Neural cell (in vitro differentiated cells): ENCODE measurements around the gene PRDM2. TPM values are rescaled to one million over a fixed set of nuclear protein-coding genes. Genes with fewer than 3 reads are reported as not detected.

Experiments
- H2AFZ ChIP-seq: fragments of 200-600, 300-800 bp; sonication (generic), shearing (Covaris generic); 2 replicates; pipeline ENCODE4 v1.6.0; 2014; ENCODE audit warnings: low read depth, mild to moderate bottlenecking, antibody characterized with exemption, low read length, moderate library complexity
- H3F3A ChIP-seq: fragments of 200-600 bp; shearing (Covaris generic); 2 replicates; pipeline ENCODE4 v1.6.1; 2016; ENCODE audit warnings: mild to moderate bottlenecking, moderate library complexity, mixed read lengths, antibody characterized with exemption, low read length; ENCODE audit not compliant: insufficient read depth, poor library complexity, severe bottlenecking
- H3K27ac ChIP-seq: fragments of 200-600, 300-800 bp; sonication (generic), shearing (Covaris generic); 2 replicates; pipeline ENCODE4 v1.5.1; 2014; ENCODE audit warnings: mild to moderate bottlenecking, low read length, moderate library complexity
- H3K27me3 ChIP-seq: fragments of 300-800, 200-600 bp; sonication (generic), shearing (Covaris generic); 2 replicates; pipeline ENCODE4 v1.6.0; 2014; ENCODE audit warnings: mild to moderate bottlenecking, low read depth, low read length, moderate library complexity; ENCODE audit not compliant: insufficient read depth
- H3K36me3 ChIP-seq: fragments of 300-800, 200-600 bp; sonication (generic), shearing (Covaris generic); 2 replicates; pipeline ENCODE4 v1.5.1; 2014; ENCODE audit warnings: mild to moderate bottlenecking, antibody characterized with exemption, low read length, moderate library complexity; ENCODE audit not compliant: insufficient read depth
- H3K4me2 ChIP-seq: fragments of 300-800, 200-600 bp; sonication (generic), shearing (Covaris generic); 2 replicates; pipeline ENCODE4 v1.6.0; 2014; ENCODE audit warnings: mild to moderate bottlenecking, low read length
- H3K4me3 ChIP-seq: fragments of 300-800, 200-600 bp; sonication (generic), shearing (Covaris generic); 2 replicates; pipeline ENCODE4 v1.5.1; 2014; ENCODE audit warnings: mild to moderate bottlenecking, low read length, moderate library complexity
- H3K79me2 ChIP-seq: fragments of 200-600 bp; shearing (Covaris generic); replicated peaks from 2 replicates; pipeline ENCODE4 v1.6.0; 2014; ENCODE audit warnings: mild to moderate bottlenecking, low read length, moderate library complexity; ENCODE audit not compliant: insufficient read depth
- H3K9ac ChIP-seq: fragments of 300-800, 200-600 bp; sonication (generic), shearing (Covaris generic); 2 replicates; pipeline ENCODE4 v1.6.1; 2016; ENCODE audit warnings: mild to moderate bottlenecking, low read length, mixed read lengths
- H3K9me2 ChIP-seq: fragments of 200-600 bp; shearing (Covaris generic); 2 replicates; pipeline ENCODE4 v1.6.1; 2016; ENCODE audit warnings: mild to moderate bottlenecking, low read length, mixed read lengths; ENCODE audit not compliant: insufficient read depth
- H3K9me3 ChIP-seq: fragments of 200-600, 300-800 bp; sonication (generic), shearing (Covaris generic); 2 replicates; pipeline ENCODE4 v1.6.1; 2016; ENCODE audit warnings: mild to moderate bottlenecking, mixed run types, low read length, moderate library complexity, mixed read lengths
- H4K20me1 ChIP-seq: fragments of 200-600 bp; shearing (Covaris generic); 2 replicates; pipeline ENCODE4 v1.6.1; 2016; ENCODE audit warnings: mild to moderate bottlenecking, mixed run types; ENCODE audit not compliant: insufficient read depth
- EP300 ChIP-seq: fragments of 450-650 bp; conservative IDR thresholded peaks from 2 replicates; pipeline ENCODE4 v1.6.1; 2014; ENCODE audit warnings: antibody characterized with exemption, mild to moderate bottlenecking, moderate library complexity; ENCODE audit not compliant: poor library complexity, severe bottlenecking
- EZH2 ChIP-seq: fragments of 200-600, 300-800 bp; shearing (Covaris generic), sonication (generic); IDR thresholded peaks from 2 replicates; pipeline ENCODE4 v1.6.1; 2014; ENCODE audit warnings: antibody characterized with exemption, low read length, borderline replicate concordance, mild to moderate bottlenecking; ENCODE audit not compliant: insufficient read depth, poor library complexity, severe bottlenecking
- MXI1 ChIP-seq: fragments of 450-650 bp; conservative IDR thresholded peaks from 2 replicates; pipeline ENCODE4 v1.6.1; 2014; ENCODE audit warnings: antibody characterized with exemption, mild to moderate bottlenecking; ENCODE audit not compliant: poor library complexity, severe bottlenecking
- POLR2AphosphoS5 ChIP-seq: IDR thresholded peaks from 2 replicates; pipeline ENCODE4 v1.6.1; 2012
- RAD21 ChIP-seq: fragments of 450-650 bp; conservative IDR thresholded peaks from 2 replicates; pipeline ENCODE4 v1.6.1; 2014; ENCODE audit warnings: antibody characterized with exemption, mild to moderate bottlenecking, moderate library complexity
- SMC3 ChIP-seq: fragments of 450-650 bp; conservative IDR thresholded peaks from 2 replicates; pipeline ENCODE4 v1.6.1; 2014; ENCODE audit warnings: antibody characterized with exemption, mild to moderate bottlenecking, moderate library complexity; ENCODE audit not compliant: poor library complexity
- TAF1 ChIP-seq: IDR thresholded peaks from 2 replicates; pipeline ENCODE4 v1.6.1; 2012; ENCODE audit warnings: low read depth
- polyA plus RNA-seq: library from polyadenylated mRNA; depleted of rRNA; stranded (reverse); fragments of >200 nt; gene quantifications from 2 replicates; pipeline ENCODE4 v1.2.3, GENCODE V29; 2014
- TF ChIP-seq, protein P1 (sequence below): IDR thresholded peaks from 2 replicates; pipeline ENCODE4 v1.6.1; 2012; ENCODE audit warnings: borderline replicate concordance
- TF ChIP-seq, protein P2 (sequence below): fragments of 450-650 bp; IDR thresholded peaks from 2 replicates; pipeline ENCODE4 v1.5.1; 2014; ENCODE audit warnings: antibody characterized with exemption, mild to moderate bottlenecking, moderate library complexity; ENCODE audit not compliant: poor library complexity, severe bottlenecking

Gene PRDM2
- polyA plus RNA-seq, 1 donor from 2014 or later, result 10.7 TPM

DNA sequence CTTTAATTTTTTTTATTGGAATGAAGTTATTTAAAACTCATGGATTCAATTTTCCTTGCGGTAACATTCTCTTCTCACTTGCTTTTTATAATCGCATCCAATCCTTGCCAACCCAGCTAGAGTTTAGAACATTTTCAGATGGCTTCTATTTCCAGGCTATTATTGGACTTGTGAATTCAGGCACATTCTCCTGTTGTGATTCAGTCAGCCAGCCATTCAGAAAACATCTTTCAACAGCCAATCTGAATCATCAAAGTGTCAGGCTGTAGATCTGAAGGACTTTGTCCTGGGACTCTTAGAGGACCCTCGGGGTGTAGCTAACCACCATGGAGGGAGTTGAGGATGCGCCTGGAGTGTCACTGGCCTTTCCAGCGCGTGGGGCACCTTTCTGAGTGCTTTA is 92.4 kb downstream of the PRDM2 start:
- Histone ChIP-seq H4K20me1 (no peaks in the 10 kb centered on the region), H3K36me3 (no peaks in the 10 kb centered on the region), H3K9me2 (no peaks in the 10 kb centered on the region), H3K27ac (no peak overlapping the region), H3K79me2 (peaks cover 4% of the 10 kb centered on the region), H2AFZ (no peak overlapping the region), H3K9ac (no peak overlapping the region), H3K4me2 (no peak overlapping the region), H3F3A (no peaks in the 10 kb centered on the region), H3K9me3 (no peaks in the 10 kb centered on the region), H3K4me3 (no peak overlapping the region), H3K27me3 (no peaks in the 10 kb centered on the region)
- TF ChIP-seq RAD21 (no peak), EP300 (no peak), TAF1 (no peak), EZH2 (no peak), MXI1 (no peak), SMC3 (no peak), POLR2AphosphoS5 (no peak)
- TF ChIP-seq, protein P1, sequence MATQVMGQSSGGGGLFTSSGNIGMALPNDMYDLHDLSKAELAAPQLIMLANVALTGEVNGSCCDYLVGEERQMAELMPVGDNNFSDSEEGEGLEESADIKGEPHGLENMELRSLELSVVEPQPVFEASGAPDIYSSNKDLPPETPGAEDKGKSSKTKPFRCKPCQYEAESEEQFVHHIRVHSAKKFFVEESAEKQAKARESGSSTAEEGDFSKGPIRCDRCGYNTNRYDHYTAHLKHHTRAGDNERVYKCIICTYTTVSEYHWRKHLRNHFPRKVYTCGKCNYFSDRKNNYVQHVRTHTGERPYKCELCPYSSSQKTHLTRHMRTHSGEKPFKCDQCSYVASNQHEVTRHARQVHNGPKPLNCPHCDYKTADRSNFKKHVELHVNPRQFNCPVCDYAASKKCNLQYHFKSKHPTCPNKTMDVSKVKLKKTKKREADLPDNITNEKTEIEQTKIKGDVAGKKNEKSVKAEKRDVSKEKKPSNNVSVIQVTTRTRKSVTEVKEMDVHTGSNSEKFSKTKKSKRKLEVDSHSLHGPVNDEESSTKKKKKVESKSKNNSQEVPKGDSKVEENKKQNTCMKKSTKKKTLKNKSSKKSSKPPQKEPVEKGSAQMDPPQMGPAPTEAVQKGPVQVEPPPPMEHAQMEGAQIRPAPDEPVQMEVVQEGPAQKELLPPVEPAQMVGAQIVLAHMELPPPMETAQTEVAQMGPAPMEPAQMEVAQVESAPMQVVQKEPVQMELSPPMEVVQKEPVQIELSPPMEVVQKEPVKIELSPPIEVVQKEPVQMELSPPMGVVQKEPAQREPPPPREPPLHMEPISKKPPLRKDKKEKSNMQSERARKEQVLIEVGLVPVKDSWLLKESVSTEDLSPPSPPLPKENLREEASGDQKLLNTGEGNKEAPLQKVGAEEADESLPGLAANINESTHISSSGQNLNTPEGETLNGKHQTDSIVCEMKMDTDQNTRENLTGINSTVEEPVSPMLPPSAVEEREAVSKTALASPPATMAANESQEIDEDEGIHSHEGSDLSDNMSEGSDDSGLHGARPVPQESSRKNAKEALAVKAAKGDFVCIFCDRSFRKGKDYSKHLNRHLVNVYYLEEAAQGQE, result no peak
- TF ChIP-seq, protein P2, sequence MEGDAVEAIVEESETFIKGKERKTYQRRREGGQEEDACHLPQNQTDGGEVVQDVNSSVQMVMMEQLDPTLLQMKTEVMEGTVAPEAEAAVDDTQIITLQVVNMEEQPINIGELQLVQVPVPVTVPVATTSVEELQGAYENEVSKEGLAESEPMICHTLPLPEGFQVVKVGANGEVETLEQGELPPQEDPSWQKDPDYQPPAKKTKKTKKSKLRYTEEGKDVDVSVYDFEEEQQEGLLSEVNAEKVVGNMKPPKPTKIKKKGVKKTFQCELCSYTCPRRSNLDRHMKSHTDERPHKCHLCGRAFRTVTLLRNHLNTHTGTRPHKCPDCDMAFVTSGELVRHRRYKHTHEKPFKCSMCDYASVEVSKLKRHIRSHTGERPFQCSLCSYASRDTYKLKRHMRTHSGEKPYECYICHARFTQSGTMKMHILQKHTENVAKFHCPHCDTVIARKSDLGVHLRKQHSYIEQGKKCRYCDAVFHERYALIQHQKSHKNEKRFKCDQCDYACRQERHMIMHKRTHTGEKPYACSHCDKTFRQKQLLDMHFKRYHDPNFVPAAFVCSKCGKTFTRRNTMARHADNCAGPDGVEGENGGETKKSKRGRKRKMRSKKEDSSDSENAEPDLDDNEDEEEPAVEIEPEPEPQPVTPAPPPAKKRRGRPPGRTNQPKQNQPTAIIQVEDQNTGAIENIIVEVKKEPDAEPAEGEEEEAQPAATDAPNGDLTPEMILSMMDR, result no peak

GRCh38 chr1:13793088-13793730 is 93.2 kb downstream of the PRDM2 start:
- H3F3A ChIP-seq, result no peaks in the 10 kb centered on the region
- no peak overlapping the region for H3K4me3 ChIP-seq
- H3K4me2 ChIP-seq, result no peak overlapping the region
- no peak overlapping the region for H3K9ac ChIP-seq
- peaks cover 4% of the 10 kb centered on the region for H3K79me2 ChIP-seq
- no peaks in the 10 kb centered on the region for H3K27me3 ChIP-seq
- H3K9me3 ChIP-seq, result no peaks in the 10 kb centered on the region
- TF ChIP-seq, protein P1, result no peak
- TF ChIP-seq RAD21 (no peak), SMC3 (no peak), EP300 (no peak), MXI1 (no peak), POLR2AphosphoS5 (no peak), TAF1 (no peak), EZH2 (no peak)
- TF ChIP-seq, protein P2, result no peak
- no peaks in the 10 kb centered on the region for H4K20me1 ChIP-seq
- H3K36me3 ChIP-seq, result no peaks in the 10 kb centered on the region
- H3K9me2 ChIP-seq, result no peaks in the 10 kb centered on the region
- no peak overlapping the region for H3K27ac ChIP-seq
- no peak overlapping the region for H2AFZ ChIP-seq
